ENCODE measurements around the gene USP25. TPM values are rescaled to one million over a fixed set of nuclear protein-coding genes. Genes with fewer than 3 reads are reported as not detected.
"Not testable (repeated sequence)": the region's sequence is repeated elsewhere in the genome, so short reads cannot be mapped to it uniquely, and the experiment has no call there.

USP25 gene
- total RNA-seq, 1 experiment from 2014 or later = 13.4 TPM

DNA sequence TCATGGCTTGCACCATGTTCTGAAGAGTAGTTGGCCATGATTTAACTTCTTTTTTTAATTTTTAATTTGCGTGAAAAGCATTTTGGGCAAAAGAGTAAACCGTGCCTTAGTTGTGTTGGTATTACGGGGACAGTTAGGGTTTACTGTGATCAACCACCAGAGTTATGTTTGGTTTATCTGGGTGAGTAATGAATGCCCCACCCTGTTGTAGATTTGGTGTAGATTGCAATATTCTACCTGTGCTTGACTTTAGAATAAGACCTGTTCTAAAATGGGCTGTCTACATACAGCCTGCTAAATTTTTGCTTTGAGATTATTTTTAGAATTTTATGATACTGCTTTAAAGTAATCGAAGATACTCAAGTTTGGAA, 1.4 kb downstream of the USP25 start:
- DNase-seq (ENCODE audit: low read depth) = peak; percentile 20

DNA sequence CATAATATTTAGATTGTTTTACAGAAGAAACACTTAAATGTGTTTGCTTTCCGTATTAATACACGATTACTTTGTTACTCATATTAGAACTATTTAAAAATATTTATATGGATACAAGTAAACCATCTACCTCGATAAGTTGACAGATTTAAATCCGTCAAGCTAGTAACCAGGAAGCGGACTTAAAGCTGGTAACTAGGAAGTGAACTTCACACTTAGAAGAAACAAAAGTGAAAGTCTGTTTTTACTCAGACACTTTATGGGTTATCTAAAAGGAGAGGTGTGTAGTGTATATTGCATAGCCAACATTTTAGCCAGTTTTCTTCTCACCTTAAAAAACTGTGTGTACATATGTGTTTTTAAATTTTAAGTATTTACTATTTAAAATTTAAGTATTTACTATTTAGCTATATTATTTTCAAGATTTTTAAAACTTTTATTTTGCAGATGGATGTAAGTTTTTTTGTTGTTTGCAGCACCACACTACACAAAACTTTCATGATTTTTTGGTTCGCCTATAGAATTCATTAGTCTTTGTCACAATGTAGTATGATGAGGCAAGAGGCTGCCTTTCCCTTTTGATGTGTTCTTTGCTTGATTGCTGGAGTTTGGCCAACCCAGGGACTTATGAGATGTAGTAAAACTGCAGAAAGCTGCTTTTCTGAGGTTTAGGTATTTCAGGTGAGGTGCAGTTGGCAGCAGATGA, 2.7 kb downstream of the USP25 start:
- DNase-seq (ENCODE audit: low read depth) = peak; percentile 39

DNA sequence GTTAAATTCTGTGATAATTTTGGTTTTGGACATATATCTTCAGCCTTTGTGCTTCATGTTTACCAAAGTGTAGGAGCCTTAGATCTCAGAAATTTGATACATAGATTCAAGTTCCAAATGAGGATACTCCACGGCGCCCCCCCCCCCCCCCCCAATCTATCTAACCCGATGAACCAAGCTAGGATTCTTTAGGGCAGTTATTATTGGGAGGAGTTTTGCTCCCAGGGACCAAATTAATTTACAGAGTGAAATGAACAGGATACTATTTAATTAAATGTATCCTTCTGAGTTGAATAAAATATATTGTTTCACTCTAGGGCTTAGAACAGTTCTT, 3.2 kb downstream of the USP25 start:
- DNase-seq (ENCODE audit: low read depth) = no peak

DNA sequence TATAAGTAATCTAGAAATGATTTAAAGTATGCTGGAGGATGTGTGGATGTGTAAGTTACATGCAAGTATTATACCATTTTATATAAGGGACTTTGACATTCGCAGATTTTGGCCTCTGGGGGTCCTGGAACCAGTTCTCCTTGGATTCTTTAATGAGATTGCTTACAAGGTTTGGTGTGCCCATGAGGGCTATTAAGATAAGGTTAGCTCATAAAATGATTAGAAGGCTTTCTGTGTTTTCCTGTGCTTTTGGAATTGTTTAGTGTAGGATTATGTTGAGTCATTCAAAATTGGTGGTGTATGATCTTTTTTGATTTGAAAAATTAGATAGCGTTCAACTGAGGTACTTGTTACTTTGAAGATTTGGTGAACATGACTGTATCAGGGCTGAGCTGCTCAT, 5.6 kb downstream of the USP25 start:
- no peak for DNase-seq (ENCODE audit: low read depth)

DNA sequence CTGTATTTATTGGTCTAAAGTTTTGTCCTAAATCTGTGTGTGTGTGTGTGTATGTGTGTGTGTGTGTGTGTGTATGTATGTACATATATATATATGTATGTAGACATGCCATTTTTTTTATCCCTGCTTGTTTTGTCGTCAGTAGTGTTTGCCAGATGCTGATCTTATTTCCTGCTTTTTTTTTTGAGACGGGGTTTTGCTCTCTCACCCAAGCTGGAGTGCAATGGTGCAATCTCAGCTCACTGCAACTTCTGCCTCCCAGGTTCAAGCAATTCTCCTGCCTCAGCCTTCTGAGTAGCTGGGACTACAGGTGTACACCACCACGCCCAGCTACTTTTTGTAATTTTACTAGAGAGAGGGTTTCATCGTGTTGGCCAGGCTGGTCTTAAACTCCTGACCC, 6.1 kb downstream of the USP25 start:
- peak; percentile 10 for DNase-seq (ENCODE audit: low read depth)

DNA sequence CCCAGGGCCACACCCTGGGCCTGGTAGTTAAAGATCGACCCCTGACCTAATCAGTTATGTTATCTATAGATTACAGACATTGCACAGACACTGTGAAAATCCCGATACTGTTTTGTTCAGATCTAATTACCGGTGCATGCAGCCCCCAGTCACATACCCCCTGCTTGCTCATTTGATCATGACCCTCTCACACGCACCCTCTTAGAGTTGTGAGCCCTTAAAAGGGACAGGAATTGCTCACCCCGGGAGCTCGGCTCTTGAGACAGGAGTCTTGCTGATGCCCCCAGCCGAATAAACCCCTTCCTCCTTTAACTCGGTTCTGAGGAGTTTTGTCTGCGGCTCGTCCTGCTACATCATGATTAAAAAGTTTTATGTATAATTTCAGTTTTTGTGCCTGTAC, 9.0 kb downstream of the USP25 start:
- not testable (repeated sequence) for DNase-seq (ENCODE audit: low read depth)

DNA sequence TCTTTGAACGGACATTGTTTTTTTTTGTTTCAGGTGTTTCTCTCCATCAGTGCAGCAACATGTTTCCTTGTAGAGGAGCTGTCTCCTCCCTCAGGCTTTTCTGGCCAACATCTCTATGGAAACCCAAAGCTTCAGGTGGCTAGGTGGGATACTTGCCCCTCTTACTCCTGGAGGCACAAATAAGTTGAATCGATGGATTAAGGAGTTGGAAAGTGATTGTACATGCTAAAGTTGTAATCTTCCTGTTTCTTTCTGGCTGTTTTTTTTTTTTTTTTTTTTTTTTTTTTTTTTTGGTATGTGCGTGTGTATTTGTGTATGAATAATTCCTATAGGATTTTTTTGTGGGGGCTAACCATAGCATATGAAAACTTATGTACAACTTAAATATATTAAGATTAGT, 10.6 kb downstream of the USP25 start:
- DNase-seq (ENCODE audit: low read depth) = no peak

DNA sequence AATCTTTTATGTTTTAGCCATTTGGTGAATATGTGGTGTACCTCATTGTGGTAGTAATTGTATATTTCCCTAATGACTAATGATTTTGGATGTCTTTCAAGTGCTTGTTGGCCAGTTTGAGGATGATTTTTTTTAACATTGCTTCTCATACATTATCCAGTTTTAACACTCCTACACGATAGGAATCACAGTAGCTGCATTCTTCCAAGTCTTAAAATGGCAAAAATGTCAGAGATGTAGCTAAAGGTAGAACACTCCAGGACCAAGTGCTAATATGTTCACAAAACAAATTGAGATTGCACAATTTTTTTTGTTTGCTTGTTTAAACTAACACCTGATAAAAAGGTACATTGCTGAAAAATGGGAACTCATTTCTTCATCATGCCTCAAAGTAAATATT, 11.7 kb downstream of the USP25 start:
- DNase-seq (ENCODE audit: low read depth) = peak; percentile 27

DNA sequence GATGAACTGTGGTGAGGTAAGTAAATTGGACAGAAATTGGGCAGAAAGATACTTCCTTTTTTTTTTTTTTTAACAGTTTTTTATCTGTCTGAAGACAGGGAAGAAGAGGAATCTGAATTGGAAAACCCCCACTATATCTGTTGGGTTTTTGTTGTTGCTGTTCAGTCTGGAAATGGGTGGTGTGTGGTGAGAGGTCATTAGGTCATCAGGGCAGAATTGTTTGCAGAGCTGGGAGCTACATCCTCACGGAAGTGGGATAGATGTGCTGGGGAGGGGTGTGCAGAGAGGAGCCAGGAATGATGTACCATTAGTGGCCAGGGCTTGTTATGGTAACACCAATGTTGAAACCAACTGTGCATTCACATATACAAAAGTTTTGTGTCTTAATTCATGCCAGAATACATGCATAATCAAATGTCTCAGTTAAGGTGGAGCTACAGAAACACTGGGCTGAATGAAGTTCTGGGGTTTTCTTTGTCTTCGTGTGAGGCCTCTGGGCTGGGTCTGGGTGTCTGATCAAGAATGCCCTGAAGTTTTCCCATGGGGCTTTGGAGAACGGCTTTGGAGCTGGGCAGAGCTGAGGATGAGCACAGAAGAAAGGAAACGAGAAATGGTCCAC, 12.4 kb downstream of the USP25 start:
- peak; percentile 56 for DNase-seq (ENCODE audit: low read depth)

DNA sequence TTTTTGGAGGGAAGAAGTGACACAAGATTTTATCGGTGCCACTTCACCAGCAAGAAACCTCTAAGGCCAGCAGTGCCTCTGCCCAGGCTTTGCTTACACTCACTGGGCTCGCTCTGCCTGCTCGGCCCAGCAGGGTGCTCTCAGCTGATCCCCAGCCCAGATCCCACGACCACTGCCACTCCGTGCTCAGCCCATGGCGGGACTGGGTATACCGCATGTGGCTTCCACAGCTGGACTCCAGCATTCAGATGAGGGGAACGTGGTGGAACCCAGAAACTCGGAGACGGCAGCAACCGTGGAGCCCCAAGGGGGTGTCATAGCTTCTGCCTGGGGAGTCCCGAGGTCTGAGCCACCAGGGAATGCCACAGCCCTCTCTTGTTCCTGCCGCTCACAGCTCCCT, 12.9 kb downstream of the USP25 start:
- DNase-seq (ENCODE audit: low read depth) = no peak

DNA sequence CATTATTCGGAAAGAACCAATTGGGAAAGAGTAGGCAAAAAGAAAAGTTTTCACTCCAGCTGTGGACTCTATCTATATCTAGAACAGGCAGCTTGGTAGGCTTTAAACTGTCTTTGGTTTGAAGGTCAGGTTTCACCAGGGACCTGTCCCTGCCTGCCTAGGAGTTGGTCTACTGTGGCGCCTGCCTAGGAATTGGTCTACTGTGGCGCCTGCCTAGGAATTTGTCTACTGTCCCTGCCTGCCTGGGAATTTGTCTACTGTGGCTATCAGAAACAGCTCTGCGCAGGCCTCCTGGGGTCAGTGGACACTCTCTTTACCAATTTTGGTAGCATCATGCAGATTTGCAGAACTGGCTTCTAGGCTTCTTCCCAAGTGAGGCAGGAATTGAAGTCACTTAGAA, 13.8 kb downstream of the USP25 start:
- no peak for DNase-seq (ENCODE audit: low read depth)

DNA sequence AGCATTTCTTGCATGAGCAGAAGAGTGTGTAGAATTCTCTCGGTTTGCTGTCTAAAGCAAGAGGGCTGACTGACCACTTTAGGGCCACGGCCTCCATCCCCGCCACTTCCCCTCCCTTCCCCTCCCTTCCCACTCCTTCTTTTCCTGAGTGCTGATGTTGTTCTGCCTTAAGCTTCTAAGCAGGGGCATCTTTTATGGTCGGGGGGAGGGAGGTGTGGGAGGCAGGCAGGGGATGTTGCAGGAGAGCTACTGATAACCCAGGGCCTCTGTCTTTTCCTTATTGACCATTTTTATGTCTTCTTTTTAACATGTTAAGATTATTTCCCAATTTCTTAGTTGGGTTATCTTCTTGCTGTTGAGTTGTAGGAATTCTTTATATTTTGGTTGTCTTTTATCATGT, 15.1 kb downstream of the USP25 start:
- DNase-seq (ENCODE audit: low read depth) = no peak

DNA sequence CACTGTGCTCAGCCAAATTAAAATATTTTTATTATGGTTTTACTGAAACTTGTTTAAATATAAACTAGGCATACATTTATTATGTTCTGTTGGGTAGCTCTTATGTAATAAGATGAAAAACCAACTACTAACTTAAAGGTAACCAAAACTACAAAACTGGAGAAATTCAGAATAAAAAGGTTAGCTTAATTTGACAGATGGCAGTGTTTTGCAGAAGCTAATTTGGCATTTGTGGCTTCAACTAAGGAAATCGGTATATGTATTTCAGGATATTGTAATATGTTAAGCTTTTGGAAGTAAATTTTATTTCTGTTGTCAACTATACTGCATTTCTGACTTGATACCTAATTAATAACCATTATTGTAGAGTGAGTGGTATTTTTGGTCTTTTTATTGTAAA, 18.8 kb downstream of the USP25 start:
- no peak for DNase-seq (ENCODE audit: low read depth)

DNA sequence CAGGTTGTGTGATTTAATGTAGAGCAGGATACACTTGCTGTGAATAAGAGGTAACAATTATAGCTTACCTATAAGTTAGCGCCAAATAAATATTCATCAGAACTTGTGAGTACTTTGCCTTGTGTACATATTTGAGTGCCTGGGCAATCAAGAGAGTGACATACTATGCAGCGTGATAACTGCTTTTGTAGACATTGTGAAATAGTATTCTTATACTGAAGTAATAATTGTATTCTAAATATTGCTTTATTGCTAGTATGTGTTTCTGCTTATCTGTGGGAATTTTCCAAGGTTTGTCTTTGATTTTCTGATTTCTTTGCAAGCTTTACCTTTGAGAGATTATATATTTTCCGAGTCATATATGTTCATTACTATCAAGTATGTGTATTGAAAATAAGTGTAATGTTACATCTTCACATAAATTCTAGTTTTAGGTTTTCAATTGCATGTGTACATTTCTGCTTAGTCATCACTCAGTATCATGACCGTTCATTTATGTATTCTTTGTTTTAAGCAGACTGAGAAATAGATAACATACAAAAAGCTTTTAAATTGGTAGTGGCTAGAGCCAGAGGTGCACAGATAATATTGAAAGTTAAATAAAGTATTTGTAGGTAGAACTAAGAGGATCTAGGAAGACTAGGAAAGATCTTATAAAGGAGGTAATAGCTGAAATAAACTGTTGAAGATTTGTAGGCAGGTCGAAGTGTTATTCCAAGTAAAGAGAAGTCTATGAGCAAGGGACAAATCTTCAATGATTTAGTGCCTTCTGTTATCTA, 19.5 kb downstream of the USP25 start:
- DNase-seq (ENCODE audit: low read depth) = no peak

DNA sequence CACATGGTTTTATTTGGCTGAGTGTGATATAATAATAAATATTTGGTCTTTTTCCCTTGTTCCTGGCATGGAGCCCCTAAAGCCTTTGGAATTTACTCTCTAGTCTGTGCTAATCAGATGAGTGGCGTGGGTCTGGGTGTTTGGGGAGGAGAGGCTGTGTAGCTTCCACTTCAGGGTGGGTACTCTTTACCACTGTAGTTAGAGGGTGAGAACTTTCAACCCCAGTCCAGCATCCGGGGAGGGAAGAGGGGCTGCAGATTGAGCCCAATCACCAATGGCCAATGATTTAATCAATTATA, 20.0 kb downstream of the USP25 start:
- no peak for DNase-seq (ENCODE audit: low read depth)

DNA sequence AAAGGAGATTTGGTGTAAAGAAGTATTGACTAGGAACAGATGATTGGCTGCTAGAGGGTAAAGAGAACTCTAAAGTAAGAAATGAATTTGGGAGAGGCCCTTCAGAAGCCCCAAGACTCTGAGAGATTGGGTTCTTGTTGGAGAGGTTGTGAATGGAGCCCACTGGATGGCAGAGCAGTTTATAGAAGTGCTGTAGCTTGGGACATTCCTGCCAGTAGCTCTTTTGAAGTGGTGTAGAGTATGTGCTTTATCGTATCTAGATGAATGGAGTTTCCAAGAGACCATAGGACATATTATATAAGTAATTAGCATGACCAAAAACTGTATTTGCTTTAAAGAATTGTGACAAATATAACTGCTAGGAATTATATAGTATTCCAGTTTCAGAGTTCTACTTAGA, 21.3 kb downstream of the USP25 start:
- no peak for DNase-seq (ENCODE audit: low read depth)

DNA sequence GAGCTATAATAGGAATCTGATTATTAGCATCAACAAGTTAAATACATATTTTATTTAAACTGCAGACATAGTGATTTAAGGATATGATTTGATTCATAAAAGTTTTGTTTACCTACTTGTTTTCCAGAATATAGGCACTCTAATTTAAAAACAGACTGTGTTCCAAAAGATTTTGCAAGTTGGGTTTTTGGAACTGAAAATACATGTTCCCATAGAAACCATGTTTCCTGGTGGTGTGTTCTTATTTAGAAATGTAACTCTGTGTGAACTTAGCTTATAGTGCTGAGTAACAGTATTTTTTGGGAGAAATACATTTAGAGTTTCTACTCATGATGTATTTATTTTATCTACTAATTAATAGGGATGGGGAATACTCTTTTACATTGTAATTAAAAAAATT, 21.8 kb downstream of the USP25 start:
- DNase-seq (ENCODE audit: low read depth) = no peak

DNA sequence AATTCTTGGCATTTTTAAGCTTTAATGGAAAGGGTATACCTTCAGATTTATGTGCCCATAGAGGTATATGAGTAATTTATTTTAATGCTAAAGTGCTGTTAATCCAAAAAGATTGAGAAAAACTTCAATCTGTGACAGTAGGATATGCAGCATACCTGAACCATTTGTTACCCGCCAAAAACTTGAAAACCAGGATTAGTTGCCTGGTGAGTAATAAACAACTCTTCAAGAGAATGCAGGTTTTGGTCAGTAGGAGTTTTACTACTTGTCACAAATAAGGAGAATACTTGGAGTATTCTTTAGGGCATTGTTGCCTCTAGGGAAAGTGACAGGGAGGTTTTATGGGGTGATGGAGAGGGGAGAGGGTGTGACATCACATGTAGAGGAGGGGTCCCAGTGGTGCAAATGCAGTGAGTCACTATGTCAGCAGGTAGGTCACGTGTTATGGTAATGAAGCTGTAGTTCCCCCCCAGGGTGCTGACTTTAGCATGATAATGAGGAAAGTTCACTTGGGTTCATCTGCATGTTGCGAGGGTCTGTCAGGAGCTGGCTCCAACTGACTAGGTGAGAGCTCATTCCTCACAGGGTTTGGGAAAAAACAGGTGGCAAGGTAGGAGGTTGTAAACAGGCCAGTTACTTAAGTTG, 23.1 kb downstream of the USP25 start:
- no peak for DNase-seq (ENCODE audit: low read depth)

DNA sequence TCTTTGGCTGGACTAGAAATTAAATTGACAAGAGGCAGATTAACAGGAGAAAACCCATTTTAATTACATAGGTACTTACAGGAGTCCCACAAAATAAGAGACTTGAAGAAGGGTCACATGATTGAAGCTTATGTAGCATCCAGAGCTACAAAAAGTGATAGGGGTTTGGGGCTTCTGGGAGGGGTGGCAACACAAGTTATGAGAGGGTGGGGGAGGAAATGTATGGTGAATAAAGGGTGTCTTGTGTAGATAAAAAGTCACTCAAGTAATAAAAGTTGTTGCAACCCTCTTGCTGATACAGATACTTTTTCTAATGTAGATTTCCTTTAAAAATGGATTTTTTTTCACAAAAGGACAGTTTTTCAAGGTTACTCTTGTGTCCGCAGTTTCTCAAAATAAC, 24.0 kb downstream of the USP25 start:
- no peak for DNase-seq (ENCODE audit: low read depth)

DNA sequence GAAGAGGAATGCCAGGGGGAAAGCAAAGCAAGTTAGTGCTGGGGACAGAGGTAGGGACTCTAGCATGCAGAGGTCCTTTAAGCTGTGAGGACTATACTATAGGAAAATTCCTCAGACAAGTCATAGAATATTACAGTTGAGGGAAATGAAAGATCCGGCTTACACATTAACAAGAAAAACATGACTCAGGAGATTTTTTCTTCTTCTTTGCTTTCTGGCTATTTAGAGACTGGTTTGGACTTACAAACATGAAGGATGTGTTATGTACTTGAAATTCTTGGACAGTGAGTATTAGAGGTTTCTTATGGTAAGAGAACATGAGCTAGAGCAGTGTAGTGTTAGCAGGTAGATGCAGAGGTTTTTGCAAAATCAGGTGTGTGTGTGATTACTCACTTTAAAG, 24.9 kb downstream of the USP25 start:
- DNase-seq (ENCODE audit: low read depth) = no peak

DNA sequence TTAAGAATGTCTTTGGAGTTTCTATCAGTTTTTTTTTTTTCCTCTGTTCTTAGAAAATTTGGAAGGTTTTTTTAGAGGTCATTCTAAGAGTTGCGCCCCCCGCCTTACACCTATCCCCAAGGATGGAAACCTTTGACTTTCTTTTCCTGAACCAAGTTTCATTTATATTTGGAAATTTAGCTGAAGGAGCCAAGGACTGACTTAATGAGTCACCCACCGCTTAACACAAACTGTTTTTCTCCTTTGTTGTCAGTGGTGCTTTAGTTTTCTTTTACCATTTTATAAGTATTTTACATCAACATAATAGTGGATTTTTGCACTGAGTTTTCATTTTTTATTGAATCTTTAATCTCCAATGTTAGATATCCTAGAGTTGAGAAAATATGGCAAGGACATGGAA, 25.3 kb downstream of the USP25 start:
- DNase-seq (ENCODE audit: low read depth) = no peak

DNA sequence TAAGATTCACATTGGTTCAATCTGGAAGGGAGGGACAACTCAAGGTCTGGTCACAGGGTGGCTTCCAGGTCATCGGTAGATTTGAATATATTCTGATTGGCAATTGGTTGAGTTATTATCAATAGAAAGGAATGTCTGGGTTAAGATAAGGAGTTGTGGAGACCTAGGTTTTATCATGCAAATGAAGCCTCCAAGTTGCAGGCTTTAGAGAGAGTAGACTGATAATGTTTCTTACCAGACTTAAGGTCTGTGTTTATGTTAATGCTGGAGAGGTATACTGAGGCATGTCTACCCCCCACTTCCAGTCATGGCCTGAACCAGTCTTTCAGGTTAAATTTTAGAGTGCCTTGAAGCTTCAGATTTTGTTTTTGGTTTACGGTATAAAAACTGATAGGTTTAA, 29.7 kb downstream of the USP25 start:
- no peak for DNase-seq (ENCODE audit: low read depth)

DNA sequence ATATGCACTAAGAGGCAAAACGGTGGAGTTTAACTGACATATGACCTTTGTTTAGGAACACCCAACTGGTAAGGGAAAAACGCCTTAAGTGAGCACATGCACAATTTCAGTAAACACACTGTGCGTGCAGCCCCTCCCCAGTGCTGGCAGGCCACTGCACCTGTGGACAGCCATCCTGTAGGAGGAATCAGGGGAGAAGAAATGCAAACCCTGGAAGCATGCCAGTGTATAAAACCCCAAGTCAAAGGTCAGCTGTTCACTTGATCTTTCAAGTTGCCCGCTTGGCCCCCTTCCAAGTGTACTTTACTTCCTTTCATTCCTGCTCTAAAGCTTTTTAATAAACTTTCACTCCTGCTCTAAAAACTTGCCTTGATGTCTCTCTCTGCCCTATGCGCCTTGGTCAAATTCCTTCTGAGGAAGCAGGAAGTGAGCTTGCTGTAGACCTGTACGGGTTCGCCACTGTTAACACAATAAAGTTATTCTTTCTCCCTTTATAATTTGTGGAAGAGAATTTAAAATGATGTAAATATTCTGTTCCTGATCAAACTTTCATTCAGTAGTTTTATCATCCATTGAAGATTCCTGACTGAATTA, 31.8 kb downstream of the USP25 start:
- no peak for DNase-seq (ENCODE audit: low read depth)

All from Daoy (cell line).